GM21529 (cell line): Measurements from ENCODE around the gene OR52N5.

Experiments
- ATAC-seq: cut with Tn5 transposase; IDR thresholded peaks from one replicate; pipeline ENCODE4 v1.9.1; 2021; ENCODE audit not compliant: unreplicated experiment

Gene OR52N5

DNA sequence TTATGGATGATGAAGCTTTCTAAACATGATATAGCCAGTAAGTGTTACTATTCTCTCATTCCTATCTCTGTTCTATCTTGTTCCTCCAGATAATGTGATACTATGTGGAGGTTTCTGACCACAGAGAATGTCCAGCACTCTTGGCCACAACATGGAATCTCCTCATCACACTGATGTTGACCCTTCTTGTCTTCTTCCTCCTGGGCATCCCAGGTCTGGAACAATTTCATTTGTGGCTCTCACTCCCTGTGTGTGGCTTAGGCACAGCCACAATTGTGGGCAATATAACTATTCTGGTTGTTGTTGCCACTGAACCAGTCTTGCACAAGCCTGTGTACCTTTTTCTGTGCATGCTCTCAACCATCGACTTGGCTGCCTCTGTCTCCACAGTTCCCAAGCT is 56.8 kb downstream of the OR52N5 start:
- ATAC-seq = no peak
